Amniotic stem cell (primary cell): Measurements from ENCODE around the gene LIPE.

Source experiments
- DNase-seq: peaks from one replicate; lab custom pipeline; 2025; lab: John Stamatoyannopoulos, UW

The LIPE gene

DNA sequence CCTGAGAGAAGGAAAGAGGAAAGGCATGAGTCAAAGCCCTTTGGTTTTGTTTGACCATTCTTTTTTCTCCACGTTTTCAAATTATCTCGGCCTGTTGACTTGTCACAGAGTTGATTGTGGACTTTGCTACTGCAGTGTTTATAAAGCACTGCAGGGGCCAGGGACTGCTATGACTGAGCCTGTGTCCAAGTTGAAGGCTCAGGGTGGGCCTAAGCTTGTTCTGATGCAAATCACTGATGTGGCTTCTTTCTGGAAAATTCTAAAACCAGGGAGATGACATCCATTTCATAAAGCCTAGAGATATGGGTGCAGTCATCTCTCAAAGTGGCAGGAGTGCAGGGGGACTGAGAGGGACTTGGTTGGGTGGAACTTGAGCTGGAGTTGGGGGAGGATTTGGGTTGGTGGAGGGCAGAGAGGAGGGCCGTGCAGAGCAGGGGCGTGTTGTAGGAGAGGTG is 16.8 kb upstream of the LIPE start:
- DNase-seq: no peak

GRCh38 chr19:42442833-42443232 is 15.6 kb upstream of the LIPE start, which contains the start of gene CXCL17:
CXCL17 (minus strand) TSS chr19:42442946; CDS start chr19:42442832, 114 bp downstream.
- DNase-seq: no peak

GRCh38 chr19:42441049-42441445 is 13.9 kb upstream of the LIPE start:
- DNase-seq: no peak

DNA sequence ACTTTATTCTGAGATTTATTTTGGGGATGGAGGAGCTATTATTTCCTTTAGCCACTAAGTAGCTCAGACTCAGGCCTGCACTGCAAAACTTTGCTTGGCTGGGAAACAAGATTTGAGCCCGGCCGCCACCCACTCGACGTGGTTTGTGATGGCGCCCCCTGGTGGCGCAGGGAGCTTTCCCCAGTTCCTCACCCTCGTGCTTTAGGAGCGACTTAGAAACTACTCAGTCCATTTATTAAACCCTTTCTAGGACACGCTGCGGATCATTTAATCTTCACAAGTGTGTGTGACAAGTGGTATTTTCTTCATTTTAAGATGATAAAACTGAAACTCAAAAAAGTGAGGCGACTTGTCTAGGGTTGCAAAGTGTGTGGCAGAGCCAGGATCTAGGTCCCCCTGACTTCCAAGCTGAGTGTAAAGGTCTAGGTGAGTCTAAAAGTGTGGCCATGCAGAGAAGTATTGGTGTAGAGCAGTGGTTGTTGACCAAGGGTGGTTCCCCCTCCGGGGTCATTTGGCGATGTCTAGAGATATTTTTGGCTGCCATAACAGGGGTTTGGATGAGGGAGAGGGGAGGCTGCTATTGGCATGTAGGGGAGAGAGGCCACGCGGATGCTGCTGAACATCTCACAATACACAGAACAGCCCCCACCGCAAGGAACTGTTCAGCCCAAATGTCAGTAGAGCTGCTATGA is 13.3 kb upstream of the LIPE start:
- DNase-seq: peak; percentile 4

- DNase-seq: no peak
Observed at GRCh38 chr19:42436006-42436405, 8.8 kb upstream of the LIPE start.

GRCh38 chr19:42435316-42435715 is 8.1 kb upstream of the LIPE start:
- no peak for DNase-seq

DNA sequence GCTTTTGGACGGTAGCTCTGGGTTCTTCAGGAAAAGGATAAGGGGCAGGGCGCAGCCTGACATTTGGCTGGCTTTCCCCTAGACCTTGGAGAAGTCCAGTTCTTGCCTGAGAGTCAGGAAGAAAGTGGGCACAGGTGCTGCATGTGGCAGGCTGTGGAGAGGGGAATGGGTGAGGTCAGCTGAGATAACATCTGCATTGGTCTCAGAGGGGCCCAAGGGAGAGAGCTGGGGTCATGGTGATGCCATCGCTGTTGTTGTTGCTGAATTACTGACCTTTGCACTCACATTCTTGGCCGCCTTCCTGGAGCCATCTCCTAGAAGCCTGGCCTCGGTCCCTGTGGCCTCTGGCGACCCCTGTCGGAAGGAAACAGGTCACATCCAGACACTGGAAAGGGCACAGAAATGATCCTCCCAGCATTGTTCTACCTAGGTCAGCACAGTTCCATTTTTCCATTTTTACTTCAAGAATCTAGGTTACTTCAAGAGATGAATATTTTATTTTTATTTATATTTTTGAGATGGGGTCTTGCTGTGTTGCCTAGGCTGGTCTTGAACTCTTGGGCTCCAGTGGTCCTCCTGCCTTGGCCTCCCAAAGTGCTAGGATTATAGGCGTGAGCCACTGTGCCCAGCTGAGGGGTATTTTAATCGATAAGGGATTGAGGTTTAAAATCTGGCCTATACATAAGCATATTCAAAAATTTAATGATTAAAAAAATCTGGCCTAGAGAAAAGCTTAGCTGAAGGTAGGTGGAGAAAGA is 6.5 kb upstream of the LIPE start:
- no peak for DNase-seq

- no peak for DNase-seq
Observed at GRCh38 chr19:42431486-42431885, 4.3 kb upstream of the LIPE start.

- no peak for DNase-seq
Observed at GRCh38 chr19:42428676-42429075, 1.5 kb upstream of the LIPE start.

DNA sequence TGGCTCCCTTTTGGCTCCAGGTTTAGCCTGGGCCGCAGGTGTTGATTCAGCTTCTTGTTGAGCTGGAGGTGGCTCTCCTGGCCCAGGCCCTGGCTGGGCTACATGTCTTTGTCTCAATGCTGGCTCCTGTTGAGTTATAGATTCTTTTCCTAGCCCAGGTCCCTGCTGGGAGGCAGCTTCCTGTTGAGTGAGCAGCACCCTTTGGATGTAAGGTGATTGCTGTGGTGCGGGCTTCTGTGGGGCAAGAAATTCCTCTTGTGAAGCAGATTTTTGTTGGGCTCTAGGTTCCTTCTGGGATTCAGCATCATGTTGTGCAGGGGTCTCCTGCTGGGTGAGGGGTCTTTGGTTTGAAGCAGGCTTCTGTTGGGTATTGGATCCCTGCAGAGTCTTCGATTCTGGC is 545 bp downstream of the LIPE start:
- no peak for DNase-seq

DNA sequence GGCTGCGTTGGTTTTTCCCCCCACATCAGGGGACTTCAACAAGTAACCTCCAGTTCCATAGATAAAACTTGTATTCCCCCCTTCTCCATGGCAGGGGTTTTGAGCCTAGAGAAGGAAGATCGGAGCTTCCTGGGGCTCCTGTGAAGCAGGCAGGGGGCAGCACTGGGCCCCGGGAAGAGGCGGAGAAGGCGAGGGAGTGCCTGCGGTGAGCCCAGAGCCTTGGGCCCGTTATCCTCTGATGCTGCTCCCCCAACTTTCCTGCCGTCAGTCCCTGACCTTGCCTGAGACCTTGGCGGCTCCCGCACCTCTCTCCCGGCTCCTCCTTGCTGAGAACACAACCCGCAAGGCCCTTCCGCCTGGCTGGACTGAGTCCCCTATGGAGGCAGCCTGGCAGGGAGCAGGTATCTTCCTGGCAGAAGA is 2.5 kb downstream of the LIPE start:
- DNase-seq: no peak

- no peak for DNase-seq
Observed at GRCh38 chr19:42424345-42424707, 2.9 kb downstream of the LIPE start.

DNA sequence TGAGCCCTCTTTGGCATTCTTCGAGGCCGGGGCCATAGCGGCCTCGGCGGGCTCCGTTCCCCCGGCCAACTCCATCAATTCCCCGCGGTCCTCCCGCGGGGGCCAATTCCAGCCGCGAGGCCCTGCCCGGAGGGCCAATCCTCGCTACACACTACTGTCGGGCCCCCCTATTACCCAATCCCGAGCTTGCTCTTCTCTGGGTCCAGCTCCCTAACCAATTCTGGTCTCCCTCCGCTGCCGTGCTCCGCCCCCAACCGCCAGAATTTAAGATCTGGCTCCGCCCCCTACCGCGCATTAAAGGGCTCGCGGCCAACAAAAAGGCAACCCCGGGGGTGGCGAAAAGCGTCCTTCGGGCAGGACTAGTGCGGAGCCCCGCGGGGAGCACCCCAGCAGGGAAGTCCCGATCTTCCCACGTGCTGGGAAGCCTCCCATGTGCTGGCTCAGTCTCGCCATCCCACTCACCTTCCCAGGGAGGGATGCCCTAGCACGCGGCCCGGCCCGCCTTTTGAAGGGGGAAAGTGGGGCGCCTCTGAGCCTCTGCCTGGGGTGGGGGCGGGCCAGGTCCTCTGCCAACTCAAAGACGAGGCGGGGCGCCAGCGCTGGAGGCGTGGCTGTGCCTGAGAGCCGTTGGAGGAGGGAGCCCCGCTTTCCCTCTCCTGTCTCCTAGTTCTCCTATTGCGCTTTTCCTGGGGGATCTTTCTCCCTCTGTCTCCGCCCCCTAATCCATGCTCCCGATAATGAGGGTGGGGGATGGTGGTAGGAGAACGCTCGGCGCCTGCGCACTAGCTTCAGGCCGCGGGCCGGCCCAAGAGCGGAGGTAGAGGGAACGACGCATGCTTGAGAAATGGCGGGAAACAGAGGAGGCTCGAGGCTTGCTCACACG is 3.5 kb downstream of the LIPE start:
- peak; percentile 61 for DNase-seq

GRCh38 chr19:42422901-42423461 is 4.2 kb downstream of the LIPE start:
- no peak for DNase-seq

- DNase-seq: no peak
Observed at GRCh38 chr19:42422092-42422900, 4.9 kb downstream of the LIPE start.

DNA sequence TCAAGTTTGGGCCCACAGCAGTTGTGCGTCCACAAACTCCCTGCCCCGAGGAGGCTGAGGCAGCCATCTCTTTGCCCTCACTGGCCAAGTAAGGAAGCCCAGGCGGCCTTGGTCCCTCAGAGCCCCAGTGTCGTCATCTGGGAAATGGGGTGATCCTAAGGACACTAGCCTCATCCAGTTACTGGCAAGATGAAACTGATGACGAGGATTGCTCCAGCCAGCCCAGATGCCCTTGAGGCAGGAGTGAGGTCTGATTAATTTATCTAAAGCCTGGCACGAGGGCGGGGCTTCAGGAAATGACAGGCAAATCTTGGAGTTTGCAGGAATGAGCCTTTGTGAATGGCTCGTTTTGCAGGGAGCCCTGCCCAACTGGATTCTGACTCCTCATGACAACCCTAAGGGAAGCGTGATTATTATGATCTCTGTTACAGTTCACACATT is 5.6 kb downstream of the LIPE start:
- DNase-seq: no peak

DNA sequence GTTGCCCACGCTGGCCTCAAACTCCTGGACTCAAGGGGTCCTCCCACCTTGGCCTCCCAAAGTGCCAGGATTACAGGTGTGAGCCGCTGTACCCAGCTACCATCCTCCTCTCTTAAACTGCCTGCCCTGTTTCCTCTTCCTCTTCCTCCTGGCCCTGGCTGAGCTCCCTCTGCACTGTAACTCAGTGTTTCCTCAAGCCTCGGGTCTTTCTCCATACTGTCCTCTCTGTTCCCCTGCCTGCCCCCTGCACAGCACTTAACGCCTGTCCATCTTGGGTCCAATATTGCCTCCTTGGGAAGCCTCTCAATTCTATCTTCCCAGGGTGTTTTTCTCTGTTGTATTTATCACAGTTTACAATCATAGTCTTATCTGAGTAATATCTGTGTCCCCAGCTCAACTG is 6.1 kb downstream of the LIPE start:
- no peak for DNase-seq

GRCh38 chr19:42420055-42420544 is 7.1 kb downstream of the LIPE start:
- DNase-seq: no peak

DNA sequence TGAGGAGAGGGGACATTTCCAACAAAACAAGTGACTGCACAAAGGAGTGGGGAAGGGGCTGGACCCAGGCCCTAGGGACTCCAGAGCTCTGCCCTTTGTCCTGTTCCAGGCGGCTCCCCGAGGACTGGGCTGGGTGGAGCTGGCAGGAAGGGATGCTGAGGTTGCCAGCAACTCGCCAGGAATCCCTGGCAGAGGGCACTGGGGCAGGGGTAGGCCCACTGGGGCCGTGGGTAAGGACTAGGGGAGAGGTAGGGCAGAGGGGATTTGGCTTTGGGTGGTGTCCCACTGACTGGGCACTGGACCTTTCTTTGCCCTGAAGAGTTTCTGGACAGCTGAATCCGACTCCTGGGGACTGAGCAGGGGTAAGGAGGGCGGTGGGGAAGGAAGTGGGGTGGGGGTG is 7.9 kb downstream of the LIPE start:
- DNase-seq: no peak

DNA sequence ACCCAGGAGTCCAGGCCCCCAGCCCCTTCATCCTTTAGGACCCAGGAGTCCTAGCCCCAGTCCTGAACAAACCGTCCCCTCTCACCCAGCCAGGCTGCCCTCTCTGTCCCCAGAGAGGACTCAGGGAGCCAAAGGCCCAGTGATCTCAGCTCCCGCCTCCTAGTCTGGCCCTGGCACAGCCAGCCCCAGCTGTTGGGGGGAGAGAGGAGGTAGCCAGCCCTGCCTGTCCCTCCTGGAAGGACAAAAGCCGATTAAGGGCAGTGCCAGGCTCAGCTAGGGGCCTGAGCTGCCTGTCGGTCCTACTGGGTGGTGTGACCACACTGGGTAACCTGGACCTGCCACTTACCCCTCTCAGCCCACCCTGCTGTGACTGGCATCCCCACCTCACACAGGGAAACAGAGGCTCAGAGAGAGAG is 14.5 kb downstream of the LIPE start:
- no peak for DNase-seq

DNA sequence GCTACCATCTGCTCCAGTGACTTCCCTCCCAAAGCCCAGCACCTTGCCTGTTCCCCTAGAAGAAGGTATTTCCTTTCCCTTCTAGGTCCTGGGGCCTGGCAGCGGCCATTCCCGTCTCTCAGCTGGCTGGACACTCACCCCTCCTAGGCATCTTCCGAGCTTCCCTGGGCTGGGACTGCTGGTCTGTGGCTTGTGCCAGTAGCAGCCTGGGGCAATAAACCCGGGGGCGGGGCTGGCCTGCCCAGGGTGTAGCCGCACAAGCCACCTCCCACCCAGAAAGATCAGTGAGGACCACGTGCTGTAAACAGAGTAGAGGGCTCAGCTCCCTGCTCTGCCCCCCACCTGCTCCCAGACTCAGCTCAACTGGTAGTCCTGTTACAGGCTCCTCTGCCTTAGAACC is 15.0 kb downstream of the LIPE start:
- DNase-seq: no peak
